ENCODE data around the gene DNMT3A. TPM values are rescaled to one million over a fixed set of nuclear protein-coding genes. Genes with fewer than 3 reads are reported as not detected.
A peak's percentile ranks its signal among the peaks of the same experiment; 100 is the strongest.

The DNMT3A gene
- total RNA-seq, 1 donor from 2014 or later, result 35.6 TPM

DNA sequence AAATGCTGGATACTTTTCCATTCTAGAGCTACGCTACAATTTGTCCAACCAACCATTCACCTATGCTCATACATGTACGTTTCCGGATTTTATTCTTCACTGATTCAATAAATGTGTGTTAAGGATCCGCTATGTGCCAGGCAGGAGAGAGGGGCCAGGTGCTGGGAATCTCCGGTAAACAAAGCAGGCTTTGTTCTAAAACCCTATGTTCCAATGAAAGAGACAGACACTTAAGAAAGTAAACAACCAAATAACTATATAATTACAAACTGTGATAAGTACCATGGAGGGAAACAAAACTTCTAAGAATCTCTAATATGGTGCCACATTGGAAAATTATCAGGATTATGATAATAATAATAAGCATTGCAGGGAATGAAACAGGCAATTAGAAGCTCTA is 151.2 kb downstream of the DNMT3A start:
- no peaks in the 10 kb centered on the region for H3K4me1 ChIP-seq
- no peaks in the 10 kb centered on the region for H3K27me3 ChIP-seq (ENCODE audit: low read depth)
- no peak for ATAC-seq
- no peak for DNase-seq
- no peaks in the 10 kb centered on the region for H3K36me3 ChIP-seq
- no peaks in the 10 kb centered on the region for H3K9me3 ChIP-seq
- TF ChIP-seq, protein P1, sequence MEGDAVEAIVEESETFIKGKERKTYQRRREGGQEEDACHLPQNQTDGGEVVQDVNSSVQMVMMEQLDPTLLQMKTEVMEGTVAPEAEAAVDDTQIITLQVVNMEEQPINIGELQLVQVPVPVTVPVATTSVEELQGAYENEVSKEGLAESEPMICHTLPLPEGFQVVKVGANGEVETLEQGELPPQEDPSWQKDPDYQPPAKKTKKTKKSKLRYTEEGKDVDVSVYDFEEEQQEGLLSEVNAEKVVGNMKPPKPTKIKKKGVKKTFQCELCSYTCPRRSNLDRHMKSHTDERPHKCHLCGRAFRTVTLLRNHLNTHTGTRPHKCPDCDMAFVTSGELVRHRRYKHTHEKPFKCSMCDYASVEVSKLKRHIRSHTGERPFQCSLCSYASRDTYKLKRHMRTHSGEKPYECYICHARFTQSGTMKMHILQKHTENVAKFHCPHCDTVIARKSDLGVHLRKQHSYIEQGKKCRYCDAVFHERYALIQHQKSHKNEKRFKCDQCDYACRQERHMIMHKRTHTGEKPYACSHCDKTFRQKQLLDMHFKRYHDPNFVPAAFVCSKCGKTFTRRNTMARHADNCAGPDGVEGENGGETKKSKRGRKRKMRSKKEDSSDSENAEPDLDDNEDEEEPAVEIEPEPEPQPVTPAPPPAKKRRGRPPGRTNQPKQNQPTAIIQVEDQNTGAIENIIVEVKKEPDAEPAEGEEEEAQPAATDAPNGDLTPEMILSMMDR (IDR thresholded peaks at IDR 0.05), result no peak
- intact Hi-C loops (cut with DNase I), result no loop called here
- H3K27ac ChIP-seq, result no peak overlapping the region
- no peak overlapping the region for H3K4me3 ChIP-seq

GRCh38 chr2:25188405-25188804 is 153.3 kb downstream of the DNMT3A start:
- no peak overlapping the region for H3K4me3 ChIP-seq
- no peaks in the 10 kb centered on the region for H3K27me3 ChIP-seq (ENCODE audit: low read depth)
- no peaks in the 10 kb centered on the region for H3K36me3 ChIP-seq
- H3K4me1 ChIP-seq, result no peaks in the 10 kb centered on the region
- intact Hi-C loops (cut with DNase I), result no loop called here
- DNase-seq (no peak), ATAC-seq (no peak)
- TF ChIP-seq, protein P1 (IDR thresholded peaks at IDR 0.05), result no peak
- H3K27ac ChIP-seq, result no peak overlapping the region
- H3K9me3 ChIP-seq, result no peaks in the 10 kb centered on the region

GRCh38 chr2:25187729-25188350 is 153.9 kb downstream of the DNMT3A start:
- H3K4me3 ChIP-seq, result no peak overlapping the region
- ATAC-seq (no peak), DNase-seq (no peak)
- H3K4me1 ChIP-seq, result no peaks in the 10 kb centered on the region
- H3K9me3 ChIP-seq, result no peaks in the 10 kb centered on the region
- H3K27me3 ChIP-seq (ENCODE audit: low read depth), result no peaks in the 10 kb centered on the region
- no peak overlapping the region for H3K27ac ChIP-seq
- H3K36me3 ChIP-seq, result no peaks in the 10 kb centered on the region
- TF ChIP-seq, protein P1 (IDR thresholded peaks at IDR 0.05), result no peak
- intact Hi-C loops (cut with DNase I), result no loop called here

DNA sequence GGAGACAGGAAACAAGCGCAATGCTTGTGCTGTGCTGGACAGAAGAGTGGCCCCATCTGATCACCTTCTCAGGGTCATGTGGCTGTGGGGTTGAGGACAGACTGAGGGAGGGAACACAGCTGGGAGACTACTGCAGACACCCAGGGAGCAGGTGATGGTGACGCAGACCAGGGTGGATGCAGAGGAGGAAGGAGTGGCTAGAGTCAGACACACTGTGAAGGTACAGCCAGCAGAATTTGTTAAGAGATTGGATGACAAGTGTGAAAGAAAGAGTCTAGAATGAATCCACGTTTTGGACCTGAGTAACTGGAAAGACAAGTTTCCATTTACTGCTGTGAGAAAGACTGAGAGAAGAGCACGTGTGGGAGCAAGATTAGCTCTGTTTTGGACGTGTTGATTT is 157.5 kb downstream of the DNMT3A start:
- no peak overlapping the region for H3K4me3 ChIP-seq
- H3K4me1 ChIP-seq, result no peaks in the 10 kb centered on the region
- H3K27ac ChIP-seq, result no peak overlapping the region
- ATAC-seq (no peak), DNase-seq (no peak)
- H3K27me3 ChIP-seq (ENCODE audit: low read depth), result no peaks in the 10 kb centered on the region
- intact Hi-C loops (cut with DNase I), result no loop called here
- H3K9me3 ChIP-seq, result no peaks in the 10 kb centered on the region
- TF ChIP-seq, protein P1 (IDR thresholded peaks at IDR 0.05), result no peak
- H3K36me3 ChIP-seq, result no peaks in the 10 kb centered on the region

GRCh38 chr2:25178976-25179375 is 162.7 kb downstream of the DNMT3A start:
- Histone ChIP-seq H3K27me3 (ENCODE audit: low read depth) (peaks cover 25% of the 10 kb centered on the region), H3K36me3 (no peaks in the 10 kb centered on the region), H3K27ac (no peak overlapping the region), H3K4me3 (no peak overlapping the region), H3K4me1 (no peaks in the 10 kb centered on the region), H3K9me3 (no peaks in the 10 kb centered on the region)
- ATAC-seq (no peak), DNase-seq (no peak)
- TF ChIP-seq, protein P1 (IDR thresholded peaks at IDR 0.05), result no peak
- intact Hi-C loops (cut with DNase I), result no loop called here

Small RNA genes within 50 kb of the gene (microRNA-seq; reads per million reads assigned to microRNA genes)
- gene MIR1301 (ENCODE audit: borderline number of aligned reads), result 79.4 reads per million, percentile 48 among the genes with 10 or more reads in this experiment

Other genes starting within 250 kb of the DNMT3A start
- gene POMC, start 173.3 kb downstream of the DNMT3A start, total RNA-seq, result 3.9 TPM

Measured in lower lobe of right lung (tissue), 2 donors.